ENCODE results near the gene GDF15. TPM values are rescaled to one million over a fixed set of nuclear protein-coding genes. Genes with fewer than 3 reads are reported as not detected.

GDF15 gene
- total and polyA plus RNA-seq, 7 experiments from 2014 or later, result 0.32 to 0.73 (median 0.58) TPM; not detected in 3

GRCh38 chr19:18431351-18432197, 45.6 kb downstream of the GDF15 start:
- no peak overlapping the region for H3K4me3 ChIP-seq (ENCODE audit: low read length)
- Mint-ChIP-seq H3K36me3 (peaks cover 0 to 6% (median 0%) of the 10 kb centered on the region in 5 donors), H3K27ac (peak overlapping the region in 1 of 9 donors; percentile 42), H3K4me3 (peak overlapping the region in 5 of 10 donors; percentile 29 to 83 (median 44)), H3K27me3 (no peaks in the 10 kb centered on the region), H3K9me3 (no peaks in the 10 kb centered on the region), H3K4me1 (peaks cover 0 to 30% (median 24%) of the 10 kb centered on the region in 7 donors)
- intact Hi-C loops (cut with micrococcal nuclease), result no loop called here
- H3K36me3 ChIP-seq (ENCODE audit: control insufficient read depth in 2 of 3, insufficient read depth in 3 of 3, low read length in 3 of 3), result no peaks in the 10 kb centered on the region
- peaks cover 25 to 27% of the 10 kb centered on the region in 2 donors for H3K4me1 ChIP-seq (ENCODE audit: control insufficient read depth in 2 of 2, insufficient read depth in 2 of 2, low read length in 2 of 2)
- DNase-seq (no peak), ATAC-seq (no peak)
- no peaks in the 10 kb centered on the region for H3K9me3 ChIP-seq (ENCODE audit: control insufficient read depth in 2 of 3, low read length in 3 of 3)
- no peaks in the 10 kb centered on the region for H3K27me3 ChIP-seq (ENCODE audit: control insufficient read depth in 2 of 2, insufficient read depth in 2 of 2, low read length in 2 of 2)
- H3K27ac ChIP-seq (ENCODE audit: low read depth, low read length), result no peak overlapping the region
- ChIA-PET POLR2A (interaction anchor here (0.6 kb wide), 1 partner anchor 476 kb away, joined by 3 read pairs; no protein-coding TSS in a partner anchor), CTCF (interaction anchor here (1.3 kb wide), 1 partner anchor 20 kb away, joined by 4 read pairs; no protein-coding TSS in a partner anchor)

- Histone ChIP-seq H3K36me3 (ENCODE audit: control insufficient read depth in 2 of 3, insufficient read depth in 3 of 3, low read length in 3 of 3) (no peaks in the 10 kb centered on the region), H3K4me1 (ENCODE audit: control insufficient read depth in 2 of 2, insufficient read depth in 2 of 2, low read length in 2 of 2) (peaks cover 27% of the 10 kb centered on the region in 2 donors), H3K27me3 (ENCODE audit: control insufficient read depth in 2 of 2, insufficient read depth in 2 of 2, low read length in 2 of 2) (no peaks in the 10 kb centered on the region), H3K9me3 (ENCODE audit: control insufficient read depth in 2 of 3, low read length in 3 of 3) (no peaks in the 10 kb centered on the region), H3K4me3 (ENCODE audit: low read length) (peak overlapping the region; percentile 48), H3K27ac (ENCODE audit: low read depth, low read length) (peak overlapping the region; percentile 72)
- DNase-seq, result no peak
- Mint-ChIP-seq H3K4me3 (peak overlapping the region in 9 of 10 donors; percentile 39 to 84 (median 68)), H3K27me3 (no peaks in the 10 kb centered on the region), H3K4me1 (peaks cover 0 to 30% (median 22%) of the 10 kb centered on the region in 7 donors), H3K27ac (peak overlapping the region in 1 of 9 donors; percentile 46), H3K9me3 (no peaks in the 10 kb centered on the region), H3K36me3 (peaks cover 0 to 6% (median 0%) of the 10 kb centered on the region in 5 donors)
- POLR2A ChIA-PET, result interaction anchor here (1.3 kb wide), 1 partner anchor 11 kb away, joined by 5 read pairs; no protein-coding TSS in a partner anchor
- no peak for ATAC-seq
- CTCF ChIA-PET, result interaction anchor here (1.3 kb wide), 1 partner anchor 21 kb away, joined by 4 read pairs; no protein-coding TSS in a partner anchor
- intact Hi-C loops (cut with micrococcal nuclease), result no loop called here
Observed at GRCh38 chr19:18432275-18433014, 46.5 kb downstream of the GDF15 start.

GRCh38 chr19:18433015-18433691, 47.2 kb downstream of the GDF15 start:
- ChIA-PET CTCF (no interaction called here), POLR2A (interaction anchor here (0.5 to 1.8 kb wide), 3 partner anchors 10 to 88 kb away, joined by 3 to 5 read pairs (median 5); partner anchors contain the start of gene SSBP4)
- Mint-ChIP-seq H3K9me3 (no peaks in the 10 kb centered on the region), H3K27ac (peak overlapping the region in 1 of 9 donors; percentile 46), H3K4me1 (peaks cover 0 to 30% (median 22%) of the 10 kb centered on the region in 7 donors), H3K4me3 (peak overlapping the region in 9 of 10 donors; percentile 35 to 84 (median 68)), H3K36me3 (peaks cover 0 to 6% (median 0%) of the 10 kb centered on the region in 5 donors), H3K27me3 (no peaks in the 10 kb centered on the region)
- intact Hi-C loops (cut with micrococcal nuclease), result no loop called here
- H3K27me3 ChIP-seq (ENCODE audit: control insufficient read depth in 2 of 2, insufficient read depth in 2 of 2, low read length in 2 of 2), result no peaks in the 10 kb centered on the region
- H3K27ac ChIP-seq (ENCODE audit: low read depth, low read length), result peak overlapping the region; percentile 72
- H3K4me1 ChIP-seq (ENCODE audit: control insufficient read depth in 2 of 2, insufficient read depth in 2 of 2, low read length in 2 of 2), result peaks cover 26 to 27% of the 10 kb centered on the region in 2 donors
- ATAC-seq, result peak; percentile 5
- H3K4me3 ChIP-seq (ENCODE audit: low read length), result peak overlapping the region; percentile 48
- no peaks in the 10 kb centered on the region for H3K36me3 ChIP-seq (ENCODE audit: control insufficient read depth in 2 of 3, insufficient read depth in 3 of 3, low read length in 3 of 3)
- DNase-seq, result peak in 7 of 9 donors; percentile 37 to 55 (median 47)
- H3K9me3 ChIP-seq (ENCODE audit: control insufficient read depth in 2 of 3, low read length in 3 of 3), result no peaks in the 10 kb centered on the region

- Mint-ChIP-seq H3K4me1 (peaks cover 0 to 30% (median 22%) of the 10 kb centered on the region in 7 donors), H3K27ac (peak overlapping the region in 4 of 9 donors; percentile 29 to 71 (median 38)), H3K27me3 (no peaks in the 10 kb centered on the region), H3K4me3 (peak overlapping the region; percentile 40 to 83 (median 68)), H3K36me3 (peaks cover 0 to 6% (median 0%) of the 10 kb centered on the region in 5 donors), H3K9me3 (no peaks in the 10 kb centered on the region)
- Histone ChIP-seq H3K27me3 (ENCODE audit: control insufficient read depth in 2 of 2, insufficient read depth in 2 of 2, low read length in 2 of 2) (no peaks in the 10 kb centered on the region), H3K4me1 (ENCODE audit: control insufficient read depth in 2 of 2, insufficient read depth in 2 of 2, low read length in 2 of 2) (peaks cover 19 to 27% of the 10 kb centered on the region in 2 donors), H3K9me3 (ENCODE audit: control insufficient read depth in 2 of 3, low read length in 3 of 3) (no peaks in the 10 kb centered on the region), H3K36me3 (ENCODE audit: control insufficient read depth in 2 of 3, insufficient read depth in 3 of 3, low read length in 3 of 3) (no peaks in the 10 kb centered on the region), H3K4me3 (ENCODE audit: low read length) (no peak overlapping the region), H3K27ac (ENCODE audit: low read depth, low read length) (peak overlapping the region; percentile 41)
- ATAC-seq (no peak), DNase-seq (no peak)
- POLR2A ChIA-PET, result interaction anchor here (0.5 to 1.8 kb wide), 3 partner anchors 10 to 87 kb away, joined by 3 to 5 read pairs (median 5); partner anchors contain the start of gene SSBP4
- CTCF ChIA-PET, result no interaction called here
- intact Hi-C loops (cut with micrococcal nuclease), result no loop called here
Observed at GRCh38 chr19:18433735-18434398, 47.9 kb downstream of the GDF15 start.

GRCh38 chr19:18434411-18435175, 48.6 kb downstream of the GDF15 start:
- no peaks in the 10 kb centered on the region for H3K36me3 ChIP-seq (ENCODE audit: control insufficient read depth in 2 of 3, insufficient read depth in 3 of 3, low read length in 3 of 3)
- no peaks in the 10 kb centered on the region for H3K27me3 ChIP-seq (ENCODE audit: control insufficient read depth in 2 of 2, insufficient read depth in 2 of 2, low read length in 2 of 2)
- ChIA-PET CTCF (interaction anchor here (0.6 kb wide), 1 partner anchor 19 kb away, joined by 3 read pairs; no protein-coding TSS in a partner anchor), POLR2A (interaction anchor here (1.0 to 1.8 kb wide), 2 partner anchors 16 to 86 kb away, joined by 3 to 5 read pairs; partner anchors contain the start of gene SSBP4)
- intact Hi-C loops (cut with micrococcal nuclease), result loop anchor here in 1 of 2 donors (5.0 kb wide), 1 partner anchor 203 kb away; the partner anchor contains the start of gene KLHL26
- Mint-ChIP-seq H3K36me3 (peaks cover 0 to 6% (median 0%) of the 10 kb centered on the region in 5 donors), H3K9me3 (no peaks in the 10 kb centered on the region), H3K27ac (peak overlapping the region in 5 of 9 donors; percentile 38 to 71 (median 49)), H3K4me1 (peaks cover 0 to 29% (median 23%) of the 10 kb centered on the region in 7 donors), H3K4me3 (peak overlapping the region; percentile 40 to 83 (median 68)), H3K27me3 (no peaks in the 10 kb centered on the region)
- no peak overlapping the region for H3K27ac ChIP-seq (ENCODE audit: low read depth, low read length)
- no peak for DNase-seq
- no peaks in the 10 kb centered on the region for H3K9me3 ChIP-seq (ENCODE audit: control insufficient read depth in 2 of 3, low read length in 3 of 3)
- ATAC-seq, result no peak
- no peak overlapping the region for H3K4me3 ChIP-seq (ENCODE audit: low read length)
- peaks cover 18 to 25% of the 10 kb centered on the region in 2 donors for H3K4me1 ChIP-seq (ENCODE audit: control insufficient read depth in 2 of 2, insufficient read depth in 2 of 2, low read length in 2 of 2)

Data from naive thymus-derived CD4-positive, alpha-beta T cell (primary cell).